ENCODE measurements around the gene TRAM2. TPM values are rescaled to one million over a fixed set of nuclear protein-coding genes. Genes with fewer than 3 reads are reported as not detected.

Gene TRAM2
- total RNA-seq, 2 donors from 2014 or later: 16.9 to 20.5 TPM

GRCh38 chr6:52616059-52616690 is 39.3 kb upstream of the TRAM2 start:
- 79% methylated on average over 2 of the region's 2 CpGs; no CpG with 5 or more reads in 1 of the 2 experiments for WGBS, 2 experiments (ENCODE audit: insufficient coverage in 1 of 2, insufficient read length in 1 of 2)
- Histone ChIP-seq H3K4me1 (ENCODE audit: control insufficient read depth, insufficient read depth, low read length) (no peaks in the 10 kb centered on the region), H3K9me3 (ENCODE audit: control insufficient read depth, low read length) (no peaks in the 10 kb centered on the region), H3K36me3 (ENCODE audit: control insufficient read depth, insufficient read depth, low read length) (no peaks in the 10 kb centered on the region), H3K27ac (ENCODE audit: low read depth, low read length) (no peak overlapping the region), H3K4me3 (ENCODE audit: low read length) (no peak overlapping the region), H3K27me3 (ENCODE audit: control insufficient read depth, insufficient read depth, low read length, poor library complexity, severe bottlenecking) (no peaks in the 10 kb centered on the region), H3K9ac (ENCODE audit: extremely low read depth, low read length, poor library complexity, severe bottlenecking) (no peak overlapping the region)
- Mint-ChIP-seq H3K27ac (no peak overlapping the region), H3K36me3 (ENCODE audit: low read depth) (no peaks in the 10 kb centered on the region), H3K27me3 (ENCODE audit: insufficient read depth) (no peaks in the 10 kb centered on the region), H3K9me3 (no peaks in the 10 kb centered on the region), H3K4me1 (peaks cover 7% of the 10 kb centered on the region), H3K4me3 (no peak overlapping the region)
- no peak for DNase-seq
- TF ChIP-seq, protein P1, sequence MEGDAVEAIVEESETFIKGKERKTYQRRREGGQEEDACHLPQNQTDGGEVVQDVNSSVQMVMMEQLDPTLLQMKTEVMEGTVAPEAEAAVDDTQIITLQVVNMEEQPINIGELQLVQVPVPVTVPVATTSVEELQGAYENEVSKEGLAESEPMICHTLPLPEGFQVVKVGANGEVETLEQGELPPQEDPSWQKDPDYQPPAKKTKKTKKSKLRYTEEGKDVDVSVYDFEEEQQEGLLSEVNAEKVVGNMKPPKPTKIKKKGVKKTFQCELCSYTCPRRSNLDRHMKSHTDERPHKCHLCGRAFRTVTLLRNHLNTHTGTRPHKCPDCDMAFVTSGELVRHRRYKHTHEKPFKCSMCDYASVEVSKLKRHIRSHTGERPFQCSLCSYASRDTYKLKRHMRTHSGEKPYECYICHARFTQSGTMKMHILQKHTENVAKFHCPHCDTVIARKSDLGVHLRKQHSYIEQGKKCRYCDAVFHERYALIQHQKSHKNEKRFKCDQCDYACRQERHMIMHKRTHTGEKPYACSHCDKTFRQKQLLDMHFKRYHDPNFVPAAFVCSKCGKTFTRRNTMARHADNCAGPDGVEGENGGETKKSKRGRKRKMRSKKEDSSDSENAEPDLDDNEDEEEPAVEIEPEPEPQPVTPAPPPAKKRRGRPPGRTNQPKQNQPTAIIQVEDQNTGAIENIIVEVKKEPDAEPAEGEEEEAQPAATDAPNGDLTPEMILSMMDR (conservative IDR thresholded peaks at IDR 0.05): no peak

DNA sequence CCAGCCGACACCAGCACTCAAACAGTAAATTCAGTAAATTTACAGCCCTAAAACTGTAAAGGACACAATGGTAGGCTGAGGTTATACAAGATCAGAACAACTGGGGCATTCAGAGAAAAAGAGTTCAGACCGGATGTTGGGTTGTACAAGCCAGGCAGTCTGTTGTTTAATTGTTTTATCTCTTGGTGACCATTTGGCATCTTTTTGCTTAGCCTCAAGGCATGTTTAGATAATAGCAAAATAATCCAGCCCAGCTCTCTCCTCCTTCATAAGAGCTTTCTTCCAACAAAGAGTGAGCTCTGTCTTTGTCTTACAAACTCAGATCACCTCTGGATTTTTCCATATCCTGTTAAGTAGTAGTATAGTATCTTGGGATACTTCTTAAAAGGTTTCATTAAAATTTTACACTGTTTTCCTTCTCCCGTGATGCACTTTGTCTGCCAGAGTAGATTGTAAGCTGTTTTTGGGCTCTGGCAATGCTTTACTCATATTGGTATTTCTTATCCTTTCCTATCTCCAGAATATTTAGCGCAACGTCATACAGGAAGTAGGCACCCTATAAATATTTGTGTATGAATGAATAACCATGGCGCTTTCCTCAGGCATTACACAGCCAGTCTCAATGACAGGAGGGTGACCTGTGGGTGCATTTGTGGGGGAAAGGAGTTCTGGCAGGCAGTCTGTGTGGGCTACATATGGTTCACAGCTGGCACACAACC is 35.6 kb upstream of the TRAM2 start:
- H3K4me1 Mint-ChIP-seq: peaks cover 19% of the 10 kb centered on the region
- no peak overlapping the region for H3K27ac Mint-ChIP-seq
- no peak overlapping the region for H3K9ac ChIP-seq (ENCODE audit: extremely low read depth, low read length, poor library complexity, severe bottlenecking)
- TF ChIP-seq, protein P1 (conservative IDR thresholded peaks at IDR 0.05): no peak
- H3K27me3 ChIP-seq (ENCODE audit: control insufficient read depth, insufficient read depth, low read length, poor library complexity, severe bottlenecking): no peaks in the 10 kb centered on the region
- no peak for DNase-seq
- no peaks in the 10 kb centered on the region for H3K36me3 Mint-ChIP-seq (ENCODE audit: low read depth)
- no peaks in the 10 kb centered on the region for H3K9me3 ChIP-seq (ENCODE audit: control insufficient read depth, low read length)
- 82 to 92% methylated on average over 1 to 6 of the region's 6 CpGs for WGBS, 2 experiments (ENCODE audit: insufficient coverage in 1 of 2, insufficient read length in 1 of 2)
- peaks cover 9% of the 10 kb centered on the region for H3K9me3 Mint-ChIP-seq
- no peaks in the 10 kb centered on the region for H3K36me3 ChIP-seq (ENCODE audit: control insufficient read depth, insufficient read depth, low read length)
- H3K4me3 Mint-ChIP-seq: no peak overlapping the region
- H3K4me3 ChIP-seq (ENCODE audit: low read length): no peak overlapping the region
- peaks cover 12% of the 10 kb centered on the region for H3K4me1 ChIP-seq (ENCODE audit: control insufficient read depth, insufficient read depth, low read length)
- peaks cover 2% of the 10 kb centered on the region for H3K27me3 Mint-ChIP-seq (ENCODE audit: insufficient read depth)
- no peak overlapping the region for H3K27ac ChIP-seq (ENCODE audit: low read depth, low read length)

GRCh38 chr6:52611833-52612232 is 35.0 kb upstream of the TRAM2 start:
- H3K4me1 ChIP-seq (ENCODE audit: control insufficient read depth, insufficient read depth, low read length): peaks cover 12% of the 10 kb centered on the region
- H3K27me3 ChIP-seq (ENCODE audit: control insufficient read depth, insufficient read depth, low read length, poor library complexity, severe bottlenecking): no peaks in the 10 kb centered on the region
- 67 to 89% methylated on average over 1 of the region's 1 CpG for WGBS, 2 experiments (ENCODE audit: insufficient coverage in 1 of 2, insufficient read length in 1 of 2)
- Mint-ChIP-seq H3K4me3 (no peak overlapping the region), H3K27ac (no peak overlapping the region), H3K27me3 (ENCODE audit: insufficient read depth) (peaks cover 2% of the 10 kb centered on the region), H3K36me3 (ENCODE audit: low read depth) (no peaks in the 10 kb centered on the region), H3K4me1 (peaks cover 19% of the 10 kb centered on the region), H3K9me3 (peaks cover 9% of the 10 kb centered on the region)
- H3K9ac ChIP-seq (ENCODE audit: extremely low read depth, low read length, poor library complexity, severe bottlenecking): no peak overlapping the region
- H3K27ac ChIP-seq (ENCODE audit: low read depth, low read length): no peak overlapping the region
- no peaks in the 10 kb centered on the region for H3K36me3 ChIP-seq (ENCODE audit: control insufficient read depth, insufficient read depth, low read length)
- no peak for DNase-seq
- TF ChIP-seq, protein P1 (conservative IDR thresholded peaks at IDR 0.05): no peak
- no peaks in the 10 kb centered on the region for H3K9me3 ChIP-seq (ENCODE audit: control insufficient read depth, low read length)
- no peak overlapping the region for H3K4me3 ChIP-seq (ENCODE audit: low read length)
